Type B pancreatic cell (in vitro differentiated cells): ENCODE results near the gene ZBTB1. TPM values are rescaled to one million over a fixed set of nuclear protein-coding genes. Genes with fewer than 3 reads are reported as not detected.

Source experiments
- DNase-seq: peaks from one replicate; pipeline ENCODE4 v3.0.0; 2021; ENCODE audit warnings: mixed read lengths; ENCODE audit not compliant: unreplicated experiment; ENCODE audit errors: extremely low spot score
- H3K27ac Mint-ChIP-seq: 2 replicates; pipeline ENCODE4 v1.8.0; 2021; ENCODE audit warnings: mild to moderate bottlenecking, mixed read lengths
- H3K27me3 Mint-ChIP-seq: 2 replicates; pipeline ENCODE4 v1.8.0; 2021; ENCODE audit warnings: mixed read lengths
- H3K36me3 Mint-ChIP-seq: 2 replicates; pipeline ENCODE4 v1.8.0; 2021; ENCODE audit warnings: mixed read lengths
- H3K4me1 Mint-ChIP-seq: one replicate; pipeline ENCODE4 v1.8.0; 2021; ENCODE audit warnings: mixed read lengths; ENCODE audit not compliant: unreplicated experiment
- H3K4me3 Mint-ChIP-seq: 2 replicates; pipeline ENCODE4 v1.8.0; 2021; ENCODE audit warnings: mild to moderate bottlenecking, mixed read lengths
- H3K9me3 Mint-ChIP-seq: 2 replicates; pipeline ENCODE4 v1.8.0; 2021; ENCODE audit warnings: mixed read lengths
- total RNA-seq: library from RNA; stranded (reverse); gene quantifications from 2 replicates; pipeline ENCODE4 v1.2.1, GENCODE V29; 2021; ENCODE audit warnings: low replicate concordance
- TF ChIP-seq, protein P1 (sequence below): fragments of 200-600 bp; sonication (generic); conservative IDR thresholded peaks from 2 replicates; pipeline ENCODE4 v1.5.0; 2021; ENCODE audit warnings: antibody characterized with exemption, mild to moderate bottlenecking

ZBTB1 gene
- total RNA-seq, 1 donor from 2014 or later: 43.2 TPM

DNA sequence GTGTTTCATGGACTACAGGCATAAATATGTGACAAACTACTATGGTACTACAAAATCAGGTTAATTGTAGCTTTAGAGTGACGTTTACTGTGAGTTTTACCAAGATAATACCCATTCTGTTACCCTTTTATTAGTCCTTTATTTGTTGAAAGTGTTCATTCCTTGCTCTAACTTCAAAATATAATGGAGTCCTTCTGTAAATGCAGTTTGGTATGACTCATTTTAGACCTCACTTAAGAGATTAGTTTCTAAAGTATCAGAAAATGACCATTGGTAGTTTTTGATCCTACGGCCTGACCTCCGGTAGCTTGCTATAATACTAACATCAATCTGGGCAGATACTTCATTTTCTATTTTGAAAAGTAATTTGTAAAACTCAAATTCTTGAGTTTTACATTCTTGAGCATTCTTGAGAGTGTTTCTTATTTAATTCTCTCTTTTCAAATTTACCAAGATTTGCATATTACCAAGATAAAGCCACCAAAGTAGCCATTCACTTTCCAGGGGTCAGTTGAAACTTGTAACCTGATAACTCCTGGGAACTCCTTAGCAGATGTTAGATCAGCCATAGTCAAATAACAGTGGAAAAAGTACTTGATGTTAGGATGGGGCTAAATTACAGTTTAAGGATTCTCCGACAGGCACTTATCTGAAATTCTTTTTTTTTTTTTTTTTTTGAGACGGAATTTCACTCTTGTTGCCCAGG lies 40.2 kb downstream of the ZBTB1 start:
- Mint-ChIP-seq H3K27ac (no peak overlapping the region), H3K9me3 (no peaks in the 10 kb centered on the region), H3K4me3 (no peak overlapping the region), H3K4me1 (peaks cover 5% of the 10 kb centered on the region), H3K36me3 (no peaks in the 10 kb centered on the region), H3K27me3 (peaks cover 8% of the 10 kb centered on the region)
- TF ChIP-seq, protein P1, sequence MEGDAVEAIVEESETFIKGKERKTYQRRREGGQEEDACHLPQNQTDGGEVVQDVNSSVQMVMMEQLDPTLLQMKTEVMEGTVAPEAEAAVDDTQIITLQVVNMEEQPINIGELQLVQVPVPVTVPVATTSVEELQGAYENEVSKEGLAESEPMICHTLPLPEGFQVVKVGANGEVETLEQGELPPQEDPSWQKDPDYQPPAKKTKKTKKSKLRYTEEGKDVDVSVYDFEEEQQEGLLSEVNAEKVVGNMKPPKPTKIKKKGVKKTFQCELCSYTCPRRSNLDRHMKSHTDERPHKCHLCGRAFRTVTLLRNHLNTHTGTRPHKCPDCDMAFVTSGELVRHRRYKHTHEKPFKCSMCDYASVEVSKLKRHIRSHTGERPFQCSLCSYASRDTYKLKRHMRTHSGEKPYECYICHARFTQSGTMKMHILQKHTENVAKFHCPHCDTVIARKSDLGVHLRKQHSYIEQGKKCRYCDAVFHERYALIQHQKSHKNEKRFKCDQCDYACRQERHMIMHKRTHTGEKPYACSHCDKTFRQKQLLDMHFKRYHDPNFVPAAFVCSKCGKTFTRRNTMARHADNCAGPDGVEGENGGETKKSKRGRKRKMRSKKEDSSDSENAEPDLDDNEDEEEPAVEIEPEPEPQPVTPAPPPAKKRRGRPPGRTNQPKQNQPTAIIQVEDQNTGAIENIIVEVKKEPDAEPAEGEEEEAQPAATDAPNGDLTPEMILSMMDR: no peak
- no peak for DNase-seq

GRCh38 chr14:64549016-64549415 lies 44.4 kb downstream of the ZBTB1 start:
- Mint-ChIP-seq H3K27ac (no peak overlapping the region), H3K9me3 (no peaks in the 10 kb centered on the region), H3K4me1 (peaks cover 12% of the 10 kb centered on the region), H3K36me3 (no peaks in the 10 kb centered on the region), H3K27me3 (peaks cover 20% of the 10 kb centered on the region), H3K4me3 (peak overlapping the region; percentile 41)
- no peak for DNase-seq
- TF ChIP-seq, protein P1: no peak

DNA sequence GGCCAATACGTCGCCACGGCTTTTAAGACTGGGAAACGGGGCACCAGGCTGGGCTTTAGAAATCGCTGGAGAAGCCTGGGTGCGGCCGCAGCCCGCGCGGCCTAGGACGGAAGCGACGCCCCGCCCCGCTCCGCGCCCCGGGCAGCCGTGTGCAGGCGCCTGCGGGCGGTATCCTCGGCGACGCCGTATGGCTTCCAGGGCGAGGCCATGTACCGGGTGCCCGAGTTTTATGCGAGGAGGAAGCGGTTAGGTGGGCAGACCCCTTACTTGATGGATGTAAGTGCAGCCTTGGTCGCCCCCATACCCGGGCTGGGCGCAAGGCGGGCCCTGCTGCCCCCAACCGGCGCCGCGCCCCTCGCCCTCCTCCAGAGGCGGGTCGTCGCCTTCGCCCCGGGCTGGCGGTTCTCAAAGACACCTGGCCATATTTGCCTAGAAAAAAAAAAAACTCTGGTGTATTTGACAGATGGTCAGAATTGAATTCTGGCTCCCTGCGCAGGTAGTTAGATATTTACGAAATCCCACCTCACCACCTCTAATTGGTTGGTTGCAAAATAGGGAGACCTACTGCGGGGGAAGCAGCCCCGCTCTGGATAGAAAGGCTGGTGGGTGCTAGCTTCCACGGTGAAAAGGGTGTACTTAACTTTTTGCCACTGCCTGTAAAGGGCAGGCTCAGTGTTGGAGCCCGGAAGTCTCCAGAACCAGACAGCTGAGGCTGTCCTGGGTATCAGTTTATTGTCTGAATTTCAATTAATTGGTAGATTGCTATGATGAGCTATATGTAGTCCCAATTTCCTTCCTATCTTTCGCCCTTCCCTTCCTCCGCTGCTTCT lies 45.4 kb downstream of the ZBTB1 start, which contains the start of gene PPP1R36:
Gene PPP1R36, plus strand, starts transcription at position 171 of the 830 bp plus-strand sequence. Its CDS starts 37 bp downstream, at position 208.
- peak within 1 kb of the TSS; percentile 14 for H3K27ac Mint-ChIP-seq
- H3K4me1 Mint-ChIP-seq: peaks cover 11% of the 10 kb centered on the region
- H3K27me3 Mint-ChIP-seq: peaks cover 20% of the 10 kb centered on the region
- TF ChIP-seq, protein P1: no peak
- H3K36me3 Mint-ChIP-seq: no peaks in the 10 kb centered on the region
- no peak for DNase-seq
- H3K9me3 Mint-ChIP-seq: no peaks in the 10 kb centered on the region
- peak within 1 kb of the TSS; percentile 76 for H3K4me3 Mint-ChIP-seq

GRCh38 chr14:64550621-64551333 lies 46.2 kb downstream of the ZBTB1 start:
- H3K27me3 Mint-ChIP-seq: peaks cover 20% of the 10 kb centered on the region
- TF ChIP-seq, protein P1: no peak
- peak overlapping the region; percentile 76 for H3K4me3 Mint-ChIP-seq
- peak overlapping the region; percentile 14 for H3K27ac Mint-ChIP-seq
- no peaks in the 10 kb centered on the region for H3K36me3 Mint-ChIP-seq
- no peak for DNase-seq
- H3K4me1 Mint-ChIP-seq: peaks cover 11% of the 10 kb centered on the region
- no peaks in the 10 kb centered on the region for H3K9me3 Mint-ChIP-seq

- Mint-ChIP-seq H3K9me3 (no peaks in the 10 kb centered on the region), H3K36me3 (no peaks in the 10 kb centered on the region), H3K4me3 (no peak overlapping the region), H3K4me1 (peaks cover 11% of the 10 kb centered on the region), H3K27me3 (peaks cover 13% of the 10 kb centered on the region), H3K27ac (no peak overlapping the region)
- DNase-seq: no peak
- TF ChIP-seq, protein P1: no peak
Measured at GRCh38 chr14:64554556-64554955, 50.0 kb downstream of the ZBTB1 start.
